ENCODE measurements around the gene LPP. TPM values are rescaled to one million over a fixed set of nuclear protein-coding genes. Genes with fewer than 3 reads are reported as not detected.

Gene LPP
- total and polyA plus RNA-seq, 2 of the 4 experiments (the other 2 are of a cell fraction) = 16.0 to 130 TPM

DNA sequence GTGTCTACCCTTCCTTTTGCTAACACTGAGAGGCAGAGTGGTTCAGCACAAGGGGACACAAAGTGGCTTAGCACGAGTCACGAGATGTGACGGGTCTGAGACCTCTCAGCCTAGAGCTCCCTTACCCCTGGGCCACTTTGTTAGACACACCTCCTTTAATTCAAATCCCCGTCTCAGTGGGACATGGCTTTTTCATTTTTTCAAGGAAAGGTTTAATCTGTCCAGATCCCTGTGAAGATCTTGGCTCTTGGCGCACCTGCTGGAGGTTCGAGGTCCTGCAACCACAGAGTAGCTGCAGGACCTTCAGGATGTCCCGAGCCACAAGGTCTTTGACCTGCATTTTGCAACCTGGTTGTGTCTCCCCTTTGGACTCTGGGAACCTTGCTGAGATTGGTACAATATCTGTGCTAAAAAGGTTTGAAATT is 52.0 kb downstream of the LPP start:
- H3K9ac ChIP-seq (ENCODE audit: low read depth, low read length) = no peak overlapping the region
- no peak overlapping the region for H3K14ac ChIP-seq (replicated peaks; ENCODE audit: low read depth, low read length)
- H4K8ac ChIP-seq (ENCODE audit: low read depth in 2 of 2, low read length in 2 of 2) = no peak overlapping the region
- CTCF ChIA-PET = interaction anchor here (0.6 kb wide), 1 partner anchor 475 kb away, joined by 4 read pairs; no protein-coding TSS in a partner anchor
- DNase-seq (no peak), ATAC-seq (ENCODE audit: low read depth) (no peak)
- 98% methylated on average over 6 of the region's 7 CpGs; no CpG with 5 or more reads in 1 of the 2 experiments for WGBS, 2 experiments (ENCODE audit: extremely low coverage in 2 of 2, insufficient read length in 1 of 2)
- no peak overlapping the region for H3K4me2 ChIP-seq (ENCODE audit: low read depth, low read length)
- POLR2A ChIA-PET (ENCODE audit: unreplicated experiment) = no interaction called here
- no peak overlapping the region for H2AK5ac ChIP-seq (ENCODE audit: low read depth, low read length)
- H3K56ac ChIP-seq (ENCODE audit: extremely low read depth, insufficient read depth, low read length) = no peak overlapping the region
- peaks cover 12% of the 10 kb centered on the region for H3K36me3 ChIP-seq (ENCODE audit: control insufficient read depth, insufficient read depth, low read length)
- no peak overlapping the region for H3K4me3 ChIP-seq (ENCODE audit: insufficient read depth, low read depth, low read length)
- H2AK9ac ChIP-seq (replicated peaks; ENCODE audit: low read depth, low read length, poor library complexity) = no peak overlapping the region
- H3K23ac ChIP-seq (ENCODE audit: low read depth, low read length) = 0 out of 2 replicates have a peak overlapping the region, but pooled peaks have one; percentile 69
- TF ChIP-seq RFX5 (IDR thresholded peaks at IDR 0.05; ENCODE audit: low read depth, low read length) (no peak), RAD21 (IDR thresholded peaks at IDR 0.05; ENCODE audit: low read length) (no peak), MAZ (IDR thresholded peaks at IDR 0.05; ENCODE audit: borderline replicate concordance, low read depth, low read length) (no peak), MXI1 (IDR thresholded peaks at IDR 0.05; ENCODE audit: borderline replicate concordance, low read depth, low read length) (no peak), CHD1 (IDR thresholded peaks at IDR 0.05; ENCODE audit: low read depth, low read length) (no peak), SMC3 (IDR thresholded peaks at IDR 0.05; ENCODE audit: low read depth, low read length) (no peak), MAFK (IDR thresholded peaks at IDR 0.05; ENCODE audit: low read depth, low read length) (no peak), POLR2A (IDR thresholded peaks at IDR 0.05; ENCODE audit: low read depth, low read length) (no peak), FOS (IDR thresholded peaks at IDR 0.05; ENCODE audit: low read depth, low read length) (no peak), BHLHE40 (IDR thresholded peaks at IDR 0.05; ENCODE audit: low read depth, low read length) (no peak), CEBPB (IDR thresholded peaks at IDR 0.05; ENCODE audit: low read depth, low read length) (no peak), NFE2L2 (IDR thresholded peaks at IDR 0.05; ENCODE audit: low read depth, low read length) (no peak), RCOR1 (IDR thresholded peaks at IDR 0.05; ENCODE audit: insufficient replicate concordance, low read length) (no peak)
- TF ChIP-seq, protein P1, sequence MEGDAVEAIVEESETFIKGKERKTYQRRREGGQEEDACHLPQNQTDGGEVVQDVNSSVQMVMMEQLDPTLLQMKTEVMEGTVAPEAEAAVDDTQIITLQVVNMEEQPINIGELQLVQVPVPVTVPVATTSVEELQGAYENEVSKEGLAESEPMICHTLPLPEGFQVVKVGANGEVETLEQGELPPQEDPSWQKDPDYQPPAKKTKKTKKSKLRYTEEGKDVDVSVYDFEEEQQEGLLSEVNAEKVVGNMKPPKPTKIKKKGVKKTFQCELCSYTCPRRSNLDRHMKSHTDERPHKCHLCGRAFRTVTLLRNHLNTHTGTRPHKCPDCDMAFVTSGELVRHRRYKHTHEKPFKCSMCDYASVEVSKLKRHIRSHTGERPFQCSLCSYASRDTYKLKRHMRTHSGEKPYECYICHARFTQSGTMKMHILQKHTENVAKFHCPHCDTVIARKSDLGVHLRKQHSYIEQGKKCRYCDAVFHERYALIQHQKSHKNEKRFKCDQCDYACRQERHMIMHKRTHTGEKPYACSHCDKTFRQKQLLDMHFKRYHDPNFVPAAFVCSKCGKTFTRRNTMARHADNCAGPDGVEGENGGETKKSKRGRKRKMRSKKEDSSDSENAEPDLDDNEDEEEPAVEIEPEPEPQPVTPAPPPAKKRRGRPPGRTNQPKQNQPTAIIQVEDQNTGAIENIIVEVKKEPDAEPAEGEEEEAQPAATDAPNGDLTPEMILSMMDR (conservative IDR thresholded peaks at IDR 0.05; ENCODE audit: low read depth, low read length) = no peak
- TF ChIP-seq, protein P2, sequence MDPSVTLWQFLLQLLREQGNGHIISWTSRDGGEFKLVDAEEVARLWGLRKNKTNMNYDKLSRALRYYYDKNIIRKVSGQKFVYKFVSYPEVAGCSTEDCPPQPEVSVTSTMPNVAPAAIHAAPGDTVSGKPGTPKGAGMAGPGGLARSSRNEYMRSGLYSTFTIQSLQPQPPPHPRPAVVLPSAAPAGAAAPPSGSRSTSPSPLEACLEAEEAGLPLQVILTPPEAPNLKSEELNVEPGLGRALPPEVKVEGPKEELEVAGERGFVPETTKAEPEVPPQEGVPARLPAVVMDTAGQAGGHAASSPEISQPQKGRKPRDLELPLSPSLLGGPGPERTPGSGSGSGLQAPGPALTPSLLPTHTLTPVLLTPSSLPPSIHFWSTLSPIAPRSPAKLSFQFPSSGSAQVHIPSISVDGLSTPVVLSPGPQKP (IDR thresholded peaks at IDR 0.05; ENCODE audit: borderline replicate concordance, low read depth, low read length) = no peak
- TF ChIP-seq, protein P3, sequence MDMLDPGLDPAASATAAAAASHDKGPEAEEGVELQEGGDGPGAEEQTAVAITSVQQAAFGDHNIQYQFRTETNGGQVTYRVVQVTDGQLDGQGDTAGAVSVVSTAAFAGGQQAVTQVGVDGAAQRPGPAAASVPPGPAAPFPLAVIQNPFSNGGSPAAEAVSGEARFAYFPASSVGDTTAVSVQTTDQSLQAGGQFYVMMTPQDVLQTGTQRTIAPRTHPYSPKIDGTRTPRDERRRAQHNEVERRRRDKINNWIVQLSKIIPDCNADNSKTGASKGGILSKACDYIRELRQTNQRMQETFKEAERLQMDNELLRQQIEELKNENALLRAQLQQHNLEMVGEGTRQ (IDR thresholded peaks at IDR 0.05; ENCODE audit: low read depth, low read length) = no peak
- H3K79me1 ChIP-seq (ENCODE audit: low read depth in 1 of 2, low read length in 2 of 2) = peaks cover 55 to 87% of the 10 kb centered on the region in 2 experiments
- H3K18ac ChIP-seq (ENCODE audit: low read depth, low read length) = no peak overlapping the region
- H2BK120ac ChIP-seq (ENCODE audit: low read depth, low read length) = no peak overlapping the region
- H2BK5ac ChIP-seq (ENCODE audit: low read depth, low read length, poor library complexity, severe bottlenecking) = no peak overlapping the region
- H4K5ac ChIP-seq (ENCODE audit: low read depth, low read length) = no peak overlapping the region
- no TSS peak for BruUV-seq (replicated peaks)
- no peaks in the 10 kb centered on the region for H3K9me3 ChIP-seq (ENCODE audit: control insufficient read depth, insufficient read depth, low read length)
- H2BK15ac ChIP-seq (ENCODE audit: low read depth, low read length) = no peak overlapping the region
- no peak overlapping the region for H2AFZ ChIP-seq (replicated peaks; ENCODE audit: low read length, poor library complexity)
- no peak overlapping the region for H2BK20ac ChIP-seq (ENCODE audit: low read depth, low read length)
- peaks cover 31% of the 10 kb centered on the region for H3K9me1 ChIP-seq (ENCODE audit: insufficient read depth, low read length)
- peaks cover 29% of the 10 kb centered on the region for H3K4me1 ChIP-seq (ENCODE audit: control insufficient read depth, insufficient read depth, low read length)
- no peaks in the 10 kb centered on the region for H3K27me3 ChIP-seq (ENCODE audit: control insufficient read depth, insufficient read depth, low read length)
- in situ Hi-C loops (cut with MboI; ENCODE audit: low sequenced_read_pairs) (no loop called here), dilution Hi-C loops (cut with HindIII; ENCODE audit: low sequenced_read_pairs, unreplicated experiment) (no loop called here), intact Hi-C loops (cut with micrococcal nuclease) (no loop called here)
- H3K4ac ChIP-seq (ENCODE audit: low read depth, low read length) = no peak overlapping the region
- H4K91ac ChIP-seq (ENCODE audit: insufficient read depth, low read depth, low read length) = no peak overlapping the region
- H3K27ac ChIP-seq (ENCODE audit: insufficient read depth, low read length) = no peak overlapping the region
- peaks cover 40% of the 10 kb centered on the region for H4K20me1 ChIP-seq (ENCODE audit: insufficient read depth, low read length)
